Measurements from ENCODE around the gene CCDC12.

DNA sequence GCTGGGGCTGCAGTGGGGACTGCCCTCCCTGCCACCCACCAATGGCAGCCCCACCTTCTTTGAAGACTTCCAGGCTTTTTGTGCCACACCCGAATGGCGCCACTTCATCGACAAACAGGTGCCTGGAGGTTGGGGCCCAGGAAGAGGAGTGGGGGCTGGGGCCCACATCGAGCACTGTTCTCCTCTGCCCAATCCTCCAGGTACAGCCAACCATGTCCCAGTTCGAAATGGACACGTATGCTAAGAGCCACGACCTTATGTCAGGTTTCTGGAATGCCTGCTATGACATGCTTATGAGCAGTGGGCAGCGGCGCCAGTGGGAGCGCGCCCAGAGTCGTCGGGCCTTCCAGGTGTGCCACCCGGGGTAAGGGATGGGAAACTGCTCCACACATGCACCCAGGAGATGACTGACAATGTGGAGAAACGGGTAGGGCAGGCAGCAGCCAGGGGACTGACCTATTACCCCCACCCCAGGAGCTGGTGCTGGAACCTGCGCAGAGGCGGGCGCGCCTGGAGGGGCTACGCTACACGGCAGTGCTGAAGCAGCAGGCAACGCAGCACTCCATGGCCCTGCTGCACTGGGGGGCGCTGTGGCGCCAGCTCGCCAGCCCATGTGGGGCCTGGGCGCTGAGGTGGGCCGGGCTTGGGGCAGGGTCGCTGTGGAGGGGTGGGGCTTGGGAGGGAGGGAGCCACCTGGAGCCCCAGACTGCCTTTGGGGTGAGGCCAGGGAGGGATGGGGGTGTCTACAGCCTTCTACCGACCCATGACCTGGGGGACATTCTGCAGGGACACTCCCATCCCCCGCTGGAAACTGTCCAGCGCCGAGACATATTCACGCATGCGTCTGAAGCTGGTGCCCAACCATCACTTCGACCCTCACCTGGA lies 25.9 kb upstream of the CCDC12 start:
- TF ChIP-seq, protein P1, sequence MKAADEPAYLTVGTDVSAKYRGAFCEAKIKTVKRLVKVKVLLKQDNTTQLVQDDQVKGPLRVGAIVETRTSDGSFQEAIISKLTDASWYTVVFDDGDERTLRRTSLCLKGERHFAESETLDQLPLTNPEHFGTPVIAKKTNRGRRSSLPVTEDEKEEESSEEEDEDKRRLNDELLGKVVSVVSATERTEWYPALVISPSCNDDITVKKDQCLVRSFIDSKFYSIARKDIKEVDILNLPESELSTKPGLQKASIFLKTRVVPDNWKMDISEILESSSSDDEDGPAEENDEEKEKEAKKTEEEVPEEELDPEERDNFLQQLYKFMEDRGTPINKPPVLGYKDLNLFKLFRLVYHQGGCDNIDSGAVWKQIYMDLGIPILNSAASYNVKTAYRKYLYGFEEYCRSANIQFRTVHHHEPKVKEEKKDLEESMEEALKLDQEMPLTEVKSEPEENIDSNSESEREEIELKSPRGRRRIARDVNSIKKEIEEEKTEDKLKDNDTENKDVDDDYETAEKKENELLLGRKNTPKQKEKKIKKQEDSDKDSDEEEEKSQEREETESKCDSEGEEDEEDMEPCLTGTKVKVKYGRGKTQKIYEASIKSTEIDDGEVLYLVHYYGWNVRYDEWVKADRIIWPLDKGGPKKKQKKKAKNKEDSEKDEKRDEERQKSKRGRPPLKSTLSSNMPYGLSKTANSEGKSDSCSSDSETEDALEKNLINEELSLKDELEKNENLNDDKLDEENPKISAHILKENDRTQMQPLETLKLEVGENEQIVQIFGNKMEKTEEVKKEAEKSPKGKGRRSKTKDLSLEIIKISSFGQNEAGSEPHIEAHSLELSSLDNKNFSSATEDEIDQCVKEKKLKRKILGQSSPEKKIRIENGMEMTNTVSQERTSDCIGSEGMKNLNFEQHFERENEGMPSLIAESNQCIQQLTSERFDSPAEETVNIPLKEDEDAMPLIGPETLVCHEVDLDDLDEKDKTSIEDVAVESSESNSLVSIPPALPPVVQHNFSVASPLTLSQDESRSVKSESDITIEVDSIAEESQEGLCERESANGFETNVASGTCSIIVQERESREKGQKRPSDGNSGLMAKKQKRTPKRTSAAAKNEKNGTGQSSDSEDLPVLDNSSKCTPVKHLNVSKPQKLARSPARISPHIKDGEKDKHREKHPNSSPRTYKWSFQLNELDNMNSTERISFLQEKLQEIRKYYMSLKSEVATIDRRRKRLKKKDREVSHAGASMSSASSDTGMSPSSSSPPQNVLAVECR (CRISPR knock-in tag; IDR thresholded peaks at IDR 0.05; ENCODE audit: borderline replicate concordance) = no peak
- TF ChIP-seq, protein P2, sequence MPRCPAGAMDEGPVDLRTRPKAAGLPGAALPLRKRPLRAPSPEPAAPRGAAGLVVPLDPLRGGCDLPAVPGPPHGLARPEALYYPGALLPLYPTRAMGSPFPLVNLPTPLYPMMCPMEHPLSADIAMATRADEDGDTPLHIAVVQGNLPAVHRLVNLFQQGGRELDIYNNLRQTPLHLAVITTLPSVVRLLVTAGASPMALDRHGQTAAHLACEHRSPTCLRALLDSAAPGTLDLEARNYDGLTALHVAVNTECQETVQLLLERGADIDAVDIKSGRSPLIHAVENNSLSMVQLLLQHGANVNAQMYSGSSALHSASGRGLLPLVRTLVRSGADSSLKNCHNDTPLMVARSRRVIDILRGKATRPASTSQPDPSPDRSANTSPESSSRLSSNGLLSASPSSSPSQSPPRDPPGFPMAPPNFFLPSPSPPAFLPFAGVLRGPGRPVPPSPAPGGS (CRISPR knock-in tag; IDR thresholded peaks at IDR 0.05) = no peak
- no peak for TF ChIP-seq SRSF1 (optimal IDR thresholded peaks at IDR 0.05; ENCODE audit: low read depth, low read length)
- no peak for TF ChIP-seq HOXA9 (CRISPR knock-in tag; IDR thresholded peaks at IDR 0.05; ENCODE audit: borderline replicate concordance)
- TF ChIP-seq ZNF703 (CRISPR knock-in tag; IDR thresholded peaks at IDR 0.05; ENCODE audit: borderline replicate concordance) = no peak
- TF ChIP-seq SRF (IDR thresholded peaks at IDR 0.05; ENCODE audit: low read depth, low read length) = no peak
- TF ChIP-seq, protein P3, sequence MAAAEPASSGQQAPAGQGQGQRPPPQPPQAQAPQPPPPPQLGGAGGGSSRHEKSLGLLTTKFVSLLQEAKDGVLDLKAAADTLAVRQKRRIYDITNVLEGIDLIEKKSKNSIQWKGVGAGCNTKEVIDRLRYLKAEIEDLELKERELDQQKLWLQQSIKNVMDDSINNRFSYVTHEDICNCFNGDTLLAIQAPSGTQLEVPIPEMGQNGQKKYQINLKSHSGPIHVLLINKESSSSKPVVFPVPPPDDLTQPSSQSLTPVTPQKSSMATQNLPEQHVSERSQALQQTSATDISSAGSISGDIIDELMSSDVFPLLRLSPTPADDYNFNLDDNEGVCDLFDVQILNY (CRISPR knock-in tag; conservative IDR thresholded peaks at IDR 0.05) = no peak
- no peak for TF ChIP-seq ESRRA (CRISPR knock-in tag; IDR thresholded peaks at IDR 0.05; ENCODE audit: low read depth)
- no peak for TF ChIP-seq BRD4 (CRISPR knock-in tag; IDR thresholded peaks at IDR 0.05)
